ENCODE measurements around the gene ADRM1. TPM values are rescaled to one million over a fixed set of nuclear protein-coding genes. Genes with fewer than 3 reads are reported as not detected.

Gene ADRM1
- total RNA-seq, 1 experiment from 2014 or later, result 173 TPM

DNA sequence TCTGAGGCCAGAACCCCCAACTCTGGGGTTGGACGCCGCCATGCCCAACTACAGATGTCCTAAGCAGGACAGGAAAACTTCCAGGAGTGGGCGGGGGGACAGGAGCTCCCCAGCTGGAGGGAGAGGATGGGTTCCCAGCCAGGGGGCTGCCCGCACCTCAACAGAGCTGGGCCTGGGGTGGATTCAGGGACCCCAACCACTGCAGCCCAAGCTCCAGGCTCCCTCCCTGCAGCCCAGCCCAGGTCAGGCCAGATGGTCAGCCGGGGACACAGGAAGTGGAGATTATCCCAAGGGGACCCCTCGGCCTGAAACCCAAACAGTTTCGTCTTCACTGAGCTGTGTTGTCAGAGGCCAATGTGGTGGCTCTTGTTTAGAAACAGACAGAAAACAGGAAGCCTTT lies 54.9 kb downstream of the ADRM1 start:
- Histone ChIP-seq H3F3A (ENCODE audit: insufficient read depth, low read depth) (peaks cover 69% of the 10 kb centered on the region), H4K20me1 (ENCODE audit: insufficient read depth) (peaks cover 26% of the 10 kb centered on the region), H3K36me3 (ENCODE audit: low read depth) (no peaks in the 10 kb centered on the region), H3K79me2 (ENCODE audit: low read depth) (peaks cover 85% of the 10 kb centered on the region), H3K4me1 (replicated peaks; ENCODE audit: insufficient read depth) (peaks cover 92% of the 10 kb centered on the region), H3K4me2 (peak overlapping the region; percentile 91), H3K27me3 (ENCODE audit: insufficient read depth, low read depth) (no peaks in the 10 kb centered on the region), H3K9me3 (ENCODE audit: insufficient read depth, low read depth) (no peaks in the 10 kb centered on the region), H2AFZ (no peak overlapping the region), H3K4me3 (peak overlapping the region; percentile 55), H3K27ac (peak overlapping the region; percentile 86), H3K9me2 (ENCODE audit: insufficient read depth) (no peaks in the 10 kb centered on the region)
- ChIA-PET POLR2A (ENCODE audit: unreplicated experiment) (interaction anchor here (0.5 to 2.4 kb wide), 4 partner anchors 8 to 54 kb away, joined by 3 to 26 read pairs (median 12); partner anchors contain the start of gene RPS21), CTCF (interaction anchor here (0.6 kb wide), 1 partner anchor 1597 kb away, joined by 3 read pairs; no protein-coding TSS in a partner anchor)
- intact Hi-C loops (cut with micrococcal nuclease; ENCODE audit: unreplicated experiment), result loop anchor here (2.0 to 5.0 kb wide), 4 partner anchors 25 to 265 kb away; partner anchors contain the start of genes ADRM1, PSMA7 and SS18L1
- TF ChIP-seq EZH2 (IDR thresholded peaks at IDR 0.05; ENCODE audit: low read depth), result no peak
- TF ChIP-seq, protein P1, sequence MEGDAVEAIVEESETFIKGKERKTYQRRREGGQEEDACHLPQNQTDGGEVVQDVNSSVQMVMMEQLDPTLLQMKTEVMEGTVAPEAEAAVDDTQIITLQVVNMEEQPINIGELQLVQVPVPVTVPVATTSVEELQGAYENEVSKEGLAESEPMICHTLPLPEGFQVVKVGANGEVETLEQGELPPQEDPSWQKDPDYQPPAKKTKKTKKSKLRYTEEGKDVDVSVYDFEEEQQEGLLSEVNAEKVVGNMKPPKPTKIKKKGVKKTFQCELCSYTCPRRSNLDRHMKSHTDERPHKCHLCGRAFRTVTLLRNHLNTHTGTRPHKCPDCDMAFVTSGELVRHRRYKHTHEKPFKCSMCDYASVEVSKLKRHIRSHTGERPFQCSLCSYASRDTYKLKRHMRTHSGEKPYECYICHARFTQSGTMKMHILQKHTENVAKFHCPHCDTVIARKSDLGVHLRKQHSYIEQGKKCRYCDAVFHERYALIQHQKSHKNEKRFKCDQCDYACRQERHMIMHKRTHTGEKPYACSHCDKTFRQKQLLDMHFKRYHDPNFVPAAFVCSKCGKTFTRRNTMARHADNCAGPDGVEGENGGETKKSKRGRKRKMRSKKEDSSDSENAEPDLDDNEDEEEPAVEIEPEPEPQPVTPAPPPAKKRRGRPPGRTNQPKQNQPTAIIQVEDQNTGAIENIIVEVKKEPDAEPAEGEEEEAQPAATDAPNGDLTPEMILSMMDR (conservative IDR thresholded peaks at IDR 0.05), result no peak
- BruUV-seq (replicated peaks), result no TSS peak
- no peak for DNase-seq

Small RNA genes lying within 50 kb of the gene (microRNA-seq; reads per million reads assigned to microRNA genes)
- gene MIR4758 (ENCODE audit: borderline number of aligned reads, borderline replicate concordance), result 4.7 reads per million

Other genes with a start within 250 kb of the ADRM1 start
- gene TAF4, start 237.1 kb upstream of the ADRM1 start, total RNA-seq (2021), result 25.8 and 32.5 TPM in 2 replicates
- gene LSM14B, start 180.5 kb upstream of the ADRM1 start, total RNA-seq (2021), result 61.5 and 67.2 TPM in 2 replicates
- gene PSMA7, start 159.6 kb upstream of the ADRM1 start, total RNA-seq (2021), result 367 and 391 TPM in 2 replicates
- gene SS18L1, start 159.2 kb upstream of the ADRM1 start, total RNA-seq (2021), result 22.4 and 29.0 TPM in 2 replicates
- 58.1 and 62.5 TPM in 2 replicates for gene MTG2, start 120.0 kb upstream of the ADRM1 start, total RNA-seq (2021)
- gene HRH3, start 82.7 kb upstream of the ADRM1 start, total RNA-seq (2021), result not detected in 2 replicates
- gene OSBPL2, start 64.5 kb upstream of the ADRM1 start, total RNA-seq (2021), result 84.8 and 90.7 TPM in 2 replicates
- gene LAMA5, start 64.3 kb downstream of the ADRM1 start, total RNA-seq (2021), result 700 and 744 TPM in 2 replicates
- gene RPS21, start 84.1 kb downstream of the ADRM1 start, total RNA-seq (2021), result 2,188 and 2,275 TPM in 2 replicates
- 11.2 and 14.1 TPM in 2 replicates for gene CABLES2, start 104.3 kb downstream of the ADRM1 start, total RNA-seq (2021)
- 8.7 and 14.0 TPM in 2 replicates for gene RBBP8NL, start 124.5 kb downstream of the ADRM1 start, total RNA-seq (2021)
- gene GATA5, start 173.0 kb downstream of the ADRM1 start, total RNA-seq (2021), result 0.96 and 2.1 TPM in 2 replicates

All from PC-9 (cell line).